HepG2 (cell line): ENCODE measurements around the gene UBTD1. TPM values are rescaled to one million over a fixed set of nuclear protein-coding genes. Genes with fewer than 3 reads are reported as not detected.

Source experiments
- MZF1 ChIP-seq: sonication (generic); formaldehyde crosslinking; IDR thresholded peaks from 2 replicates; pipeline ENCODE4 v1.8.1; 2023; ENCODE audit warnings: mild to moderate bottlenecking, missing genetic modification reagents, borderline replicate concordance
- NFE2L1 ChIP-seq: sonication (generic); formaldehyde crosslinking; IDR thresholded peaks from 2 replicates; pipeline ENCODE4 v1.4.0; 2020; ENCODE audit warnings: missing genetic modification reagents, mild to moderate bottlenecking, borderline replicate concordance
- NONO ChIP-seq, 2 experiments: fragments of 450-650 bp in 1 of 2; sonication (generic) in 1 of 2; formaldehyde crosslinking in 1 of 2; IDR thresholded peaks in 1 of 2; conservative IDR thresholded peaks in 1 of 2; 2 replicates each; pipeline versions ENCODE4 v1.6.1 to v1.8.0; 2017 to 2022; ENCODE audit warnings: mild to moderate bottlenecking in 1 of 2, missing genetic modification reagents in 1 of 2, moderate library complexity in 1 of 2
- SMAD1 ChIP-seq: sonication (generic); formaldehyde crosslinking; IDR thresholded peaks from 2 replicates; pipeline ENCODE4 v1.4.0; 2020; ENCODE audit warnings: missing genetic modification reagents, low read depth, mild to moderate bottlenecking, borderline replicate concordance
- ZFP82 ChIP-seq: sonication (generic); formaldehyde crosslinking; IDR thresholded peaks from 2 replicates; pipeline ENCODE4 v1.5.1; 2020; ENCODE audit warnings: mild to moderate bottlenecking, missing genetic modification reagents, borderline replicate concordance
- ZNF619 ChIP-seq: sonication (generic); formaldehyde crosslinking; IDR thresholded peaks from 2 replicates; pipeline ENCODE4 v1.4.0; 2020; ENCODE audit warnings: mild to moderate bottlenecking, missing genetic modification reagents
- ZNF672 ChIP-seq: sonication (generic); formaldehyde crosslinking; IDR thresholded peaks from 2 replicates; pipeline ENCODE4 v1.8.1; 2022; ENCODE audit warnings: missing genetic modification reagents
- polyA plus RNA-seq, 8 experiments: library from polyadenylated mRNA; depleted of rRNA in 3 of 8; stranded (reverse) in 7 of 8; unstranded in 1 of 8; fragments of >200 nt; fragmentation: Illumina TruSeq in 4 of 8; extraction: Trizol in 4 of 8; gene quantifications; 2 replicates each; pipeline versions ENCODE4 v1.2.1 to v1.2.3, GENCODE V29; 2011 to 2016; ENCODE audit warnings: low read depth in 4 of 8, missing spikeins in 1 of 8, mixed read lengths in 1 of 8; ENCODE audit not compliant: insufficient read depth in 1 of 8
- total RNA-seq, 5 experiments: library from RNA; depleted of rRNA; stranded (reverse); fragments of >200 nt; fragmentation: Illumina TruSeq; extraction: Trizol; gene quantifications; 2 replicates each; pipeline ENCODE4 v1.2.3, GENCODE V29; 2016; ENCODE audit warnings: low read depth in 1 of 5
- TF ChIP-seq, protein P1 (sequence below): sonication (generic); formaldehyde crosslinking; IDR thresholded peaks from 2 replicates; pipeline ENCODE4 v1.8.0; 2022; ENCODE audit warnings: mild to moderate bottlenecking, missing genetic modification reagents, moderate library complexity
- TF ChIP-seq, protein P2 (sequence below): sonication (generic); formaldehyde crosslinking; IDR thresholded peaks from 2 replicates; pipeline ENCODE4 v1.5.0; 2020; ENCODE audit warnings: mild to moderate bottlenecking, missing genetic modification reagents, borderline replicate concordance
- TF ChIP-seq, protein P3 (sequence below): sonication (generic); formaldehyde crosslinking; IDR thresholded peaks from 2 replicates; pipeline ENCODE4 v1.4.0; 2020; ENCODE audit warnings: missing genetic modification reagents
- TF ChIP-seq, protein P4 (sequence below): sonication (generic); formaldehyde crosslinking; IDR thresholded peaks from 2 replicates; pipeline ENCODE4 v1.5.0; 2020; ENCODE audit warnings: missing genetic modification reagents
- TF ChIP-seq, protein P5 (sequence below): IDR thresholded peaks from 2 replicates; pipeline ENCODE4 v1.6.1; 2016

UBTD1 gene
- total and polyA plus RNA-seq, 2 of the 13 experiments (the other 11 are each of a cell fraction or from before 2014, with no cell fraction given) = 7.9 to 10.0 TPM

DNA sequence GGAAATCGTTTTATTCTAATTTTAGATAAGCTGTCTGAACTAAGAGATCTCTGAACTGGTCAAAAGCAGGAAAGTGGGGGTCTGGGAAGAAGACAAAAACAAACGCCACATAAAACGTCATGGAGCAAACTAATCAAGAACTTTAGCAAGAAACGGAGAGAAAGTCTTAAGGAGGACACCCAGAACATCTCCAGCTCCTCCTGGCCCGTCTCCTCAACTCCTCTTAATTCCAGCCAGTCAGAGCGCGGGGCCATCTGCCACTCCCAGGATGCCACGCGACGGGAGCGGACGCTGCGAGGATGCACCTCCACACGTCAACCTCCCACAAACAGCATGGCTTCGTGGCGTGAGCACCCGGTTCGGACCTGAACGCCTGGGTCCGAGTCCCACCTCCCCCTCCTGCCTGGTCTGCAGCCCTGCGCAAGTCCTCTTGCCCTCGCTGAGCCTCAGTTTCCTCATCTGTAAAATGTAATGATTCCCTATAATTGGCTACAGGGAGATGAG, 1.1 kb upstream of the UBTD1 start (continued):
- no peak for TF ChIP-seq NFE2L1 (CRISPR knock-in tag)
- TF ChIP-seq, protein P1, sequence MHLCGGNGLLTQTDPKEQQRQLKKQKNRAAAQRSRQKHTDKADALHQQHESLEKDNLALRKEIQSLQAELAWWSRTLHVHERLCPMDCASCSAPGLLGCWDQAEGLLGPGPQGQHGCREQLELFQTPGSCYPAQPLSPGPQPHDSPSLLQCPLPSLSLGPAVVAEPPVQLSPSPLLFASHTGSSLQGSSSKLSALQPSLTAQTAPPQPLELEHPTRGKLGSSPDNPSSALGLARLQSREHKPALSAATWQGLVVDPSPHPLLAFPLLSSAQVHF (CRISPR knock-in tag) = no peak
- TF ChIP-seq, protein P2, sequence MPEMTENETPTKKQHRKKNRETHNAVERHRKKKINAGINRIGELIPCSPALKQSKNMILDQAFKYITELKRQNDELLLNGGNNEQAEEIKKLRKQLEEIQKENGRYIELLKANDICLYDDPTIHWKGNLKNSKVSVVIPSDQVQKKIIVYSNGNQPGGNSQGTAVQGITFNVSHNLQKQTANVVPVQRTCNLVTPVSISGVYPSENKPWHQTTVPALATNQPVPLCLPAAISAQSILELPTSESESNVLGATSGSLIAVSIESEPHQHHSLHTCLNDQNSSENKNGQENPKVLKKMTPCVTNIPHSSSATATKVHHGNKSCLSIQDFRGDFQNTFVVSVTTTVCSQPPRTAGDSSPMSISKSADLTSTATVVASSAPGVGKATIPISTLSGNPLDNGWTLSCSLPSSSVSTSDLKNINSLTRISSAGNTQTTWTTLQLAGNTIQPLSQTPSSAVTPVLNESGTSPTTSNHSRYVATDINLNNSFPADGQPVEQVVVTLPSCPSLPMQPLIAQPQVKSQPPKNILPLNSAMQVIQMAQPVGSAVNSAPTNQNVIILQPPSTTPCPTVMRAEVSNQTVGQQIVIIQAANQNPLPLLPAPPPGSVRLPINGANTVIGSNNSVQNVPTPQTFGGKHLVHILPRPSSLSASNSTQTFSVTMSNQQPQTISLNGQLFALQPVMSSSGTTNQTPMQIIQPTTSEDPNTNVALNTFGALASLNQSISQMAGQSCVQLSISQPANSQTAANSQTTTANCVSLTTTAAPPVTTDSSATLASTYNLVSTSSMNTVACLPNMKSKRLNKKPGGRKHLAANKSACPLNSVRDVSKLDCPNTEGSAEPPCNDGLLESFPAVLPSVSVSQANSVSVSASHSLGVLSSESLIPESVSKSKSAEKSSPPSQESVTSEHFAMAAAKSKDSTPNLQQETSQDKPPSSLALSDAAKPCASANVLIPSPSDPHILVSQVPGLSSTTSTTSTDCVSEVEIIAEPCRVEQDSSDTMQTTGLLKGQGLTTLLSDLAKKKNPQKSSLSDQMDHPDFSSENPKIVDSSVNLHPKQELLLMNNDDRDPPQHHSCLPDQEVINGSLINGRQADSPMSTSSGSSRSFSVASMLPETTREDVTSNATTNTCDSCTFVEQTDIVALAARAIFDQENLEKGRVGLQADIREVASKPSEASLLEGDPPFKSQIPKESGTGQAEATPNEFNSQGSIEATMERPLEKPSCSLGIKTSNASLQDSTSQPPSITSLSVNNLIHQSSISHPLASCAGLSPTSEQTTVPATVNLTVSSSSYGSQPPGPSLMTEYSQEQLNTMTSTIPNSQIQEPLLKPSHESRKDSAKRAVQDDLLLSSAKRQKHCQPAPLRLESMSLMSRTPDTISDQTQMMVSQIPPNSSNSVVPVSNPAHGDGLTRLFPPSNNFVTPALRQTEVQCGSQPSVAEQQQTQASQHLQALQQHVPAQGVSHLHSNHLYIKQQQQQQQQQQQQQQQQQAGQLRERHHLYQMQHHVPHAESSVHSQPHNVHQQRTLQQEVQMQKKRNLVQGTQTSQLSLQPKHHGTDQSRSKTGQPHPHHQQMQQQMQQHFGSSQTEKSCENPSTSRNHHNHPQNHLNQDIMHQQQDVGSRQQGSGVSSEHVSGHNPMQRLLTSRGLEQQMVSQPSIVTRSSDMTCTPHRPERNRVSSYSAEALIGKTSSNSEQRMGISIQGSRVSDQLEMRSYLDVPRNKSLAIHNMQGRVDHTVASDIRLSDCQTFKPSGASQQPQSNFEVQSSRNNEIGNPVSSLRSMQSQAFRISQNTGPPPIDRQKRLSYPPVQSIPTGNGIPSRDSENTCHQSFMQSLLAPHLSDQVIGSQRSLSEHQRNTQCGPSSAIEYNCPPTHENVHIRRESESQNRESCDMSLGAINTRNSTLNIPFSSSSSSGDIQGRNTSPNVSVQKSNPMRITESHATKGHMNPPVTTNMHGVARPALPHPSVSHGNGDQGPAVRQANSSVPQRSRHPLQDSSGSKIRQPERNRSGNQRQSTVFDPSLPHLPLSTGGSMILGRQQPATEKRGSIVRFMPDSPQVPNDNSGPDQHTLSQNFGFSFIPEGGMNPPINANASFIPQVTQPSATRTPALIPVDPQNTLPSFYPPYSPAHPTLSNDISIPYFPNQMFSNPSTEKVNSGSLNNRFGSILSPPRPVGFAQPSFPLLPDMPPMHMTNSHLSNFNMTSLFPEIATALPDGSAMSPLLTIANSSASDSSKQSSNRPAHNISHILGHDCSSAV (CRISPR knock-in tag) = no peak
- TF ChIP-seq, protein P3, sequence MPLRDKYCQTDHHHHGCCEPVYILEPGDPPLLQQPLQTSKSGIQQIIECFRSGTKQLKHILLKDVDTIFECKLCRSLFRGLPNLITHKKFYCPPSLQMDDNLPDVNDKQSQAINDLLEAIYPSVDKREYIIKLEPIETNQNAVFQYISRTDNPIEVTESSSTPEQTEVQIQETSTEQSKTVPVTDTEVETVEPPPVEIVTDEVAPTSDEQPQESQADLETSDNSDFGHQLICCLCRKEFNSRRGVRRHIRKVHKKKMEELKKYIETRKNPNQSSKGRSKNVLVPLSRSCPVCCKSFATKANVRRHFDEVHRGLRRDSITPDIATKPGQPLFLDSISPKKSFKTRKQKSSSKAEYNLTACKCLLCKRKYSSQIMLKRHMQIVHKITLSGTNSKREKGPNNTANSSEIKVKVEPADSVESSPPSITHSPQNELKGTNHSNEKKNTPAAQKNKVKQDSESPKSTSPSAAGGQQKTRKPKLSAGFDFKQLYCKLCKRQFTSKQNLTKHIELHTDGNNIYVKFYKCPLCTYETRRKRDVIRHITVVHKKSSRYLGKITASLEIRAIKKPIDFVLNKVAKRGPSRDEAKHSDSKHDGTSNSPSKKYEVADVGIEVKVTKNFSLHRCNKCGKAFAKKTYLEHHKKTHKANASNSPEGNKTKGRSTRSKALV (CRISPR knock-in tag) = no peak
- TF ChIP-seq MZF1 (CRISPR knock-in tag) = no peak
- no peak for TF ChIP-seq ZFP82 (CRISPR knock-in tag)
- TF ChIP-seq SMAD1 (CRISPR knock-in tag) = no peak
- TF ChIP-seq, protein P4, sequence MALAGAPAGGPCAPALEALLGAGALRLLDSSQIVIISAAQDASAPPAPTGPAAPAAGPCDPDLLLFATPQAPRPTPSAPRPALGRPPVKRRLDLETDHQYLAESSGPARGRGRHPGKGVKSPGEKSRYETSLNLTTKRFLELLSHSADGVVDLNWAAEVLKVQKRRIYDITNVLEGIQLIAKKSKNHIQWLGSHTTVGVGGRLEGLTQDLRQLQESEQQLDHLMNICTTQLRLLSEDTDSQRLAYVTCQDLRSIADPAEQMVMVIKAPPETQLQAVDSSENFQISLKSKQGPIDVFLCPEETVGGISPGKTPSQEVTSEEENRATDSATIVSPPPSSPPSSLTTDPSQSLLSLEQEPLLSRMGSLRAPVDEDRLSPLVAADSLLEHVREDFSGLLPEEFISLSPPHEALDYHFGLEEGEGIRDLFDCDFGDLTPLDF (CRISPR knock-in tag) = 0 out of 2 replicates have a peak, but pooled peaks have one; percentile 4
- no peak for TF ChIP-seq ZNF619
- no peak for TF ChIP-seq NONO (IDR thresholded peaks at IDR 0.05)
- TF ChIP-seq NONO (CRISPR knock-in tag; conservative IDR thresholded peaks at IDR 0.05) = no peak
- TF ChIP-seq, protein P5, sequence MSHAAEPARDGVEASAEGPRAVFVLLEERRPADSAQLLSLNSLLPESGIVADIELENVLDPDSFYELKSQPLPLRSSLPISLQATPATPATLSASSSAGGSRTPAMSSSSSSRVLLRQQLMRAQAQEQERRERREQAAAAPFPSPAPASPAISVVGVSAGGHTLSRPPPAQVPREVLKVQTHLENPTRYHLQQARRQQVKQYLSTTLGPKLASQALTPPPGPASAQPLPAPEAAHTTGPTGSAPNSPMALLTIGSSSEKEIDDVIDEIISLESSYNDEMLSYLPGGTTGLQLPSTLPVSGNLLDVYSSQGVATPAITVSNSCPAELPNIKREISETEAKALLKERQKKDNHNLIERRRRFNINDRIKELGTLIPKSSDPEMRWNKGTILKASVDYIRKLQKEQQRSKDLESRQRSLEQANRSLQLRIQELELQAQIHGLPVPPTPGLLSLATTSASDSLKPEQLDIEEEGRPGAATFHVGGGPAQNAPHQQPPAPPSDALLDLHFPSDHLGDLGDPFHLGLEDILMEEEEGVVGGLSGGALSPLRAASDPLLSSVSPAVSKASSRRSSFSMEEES (CRISPR knock-in tag) = 0 out of 2 replicates have a peak, but pooled peaks have one; percentile 44
- no peak for TF ChIP-seq ZNF672 (CRISPR knock-in tag)
